GM12874 (cell line): Measurements from ENCODE around the gene FOXP1.

Experiments used
- CTCF ChIP-seq: IDR thresholded peaks from 2 replicates; pipeline ENCODE4 v1.5.1; 2011; ENCODE audit warnings: low read depth, mild to moderate bottlenecking, control low read depth, low read length, moderate library complexity; ENCODE audit not compliant: insufficient read depth

FOXP1 gene

GRCh38 chr3:71330909-71331308, 252.6 kb downstream of the FOXP1 start:
- TF ChIP-seq CTCF = no peak

GRCh38 chr3:71330505-71330904, 253.0 kb downstream of the FOXP1 start:
- TF ChIP-seq CTCF = no peak

- TF ChIP-seq CTCF = no peak
Measured at GRCh38 chr3:71329817-71330216, 253.7 kb downstream of the FOXP1 start.

GRCh38 chr3:71328926-71329325, 254.6 kb downstream of the FOXP1 start:
- no peak for TF ChIP-seq CTCF

- no peak for TF ChIP-seq CTCF
Measured at GRCh38 chr3:71327936-71328335, 255.6 kb downstream of the FOXP1 start.

GRCh38 chr3:71325715-71326114, 257.8 kb downstream of the FOXP1 start:
- TF ChIP-seq CTCF = no peak

GRCh38 chr3:71323558-71323957, 260.0 kb downstream of the FOXP1 start:
- TF ChIP-seq CTCF = no peak

GRCh38 chr3:71322154-71322553, 261.4 kb downstream of the FOXP1 start:
- no peak for TF ChIP-seq CTCF
